Pancreas (tissue), 10 donors: ENCODE results near the gene INPP5E. TPM values are rescaled to one million over a fixed set of nuclear protein-coding genes. Genes with fewer than 3 reads are reported as not detected.

Source experiments
- ATAC-seq, 4 donors: fragments of 200-7000 bp; cut with Tn5 transposase; one replicate each; pipeline versions ENCODE4 v1.8.0 to v1.9.1; 2020; ENCODE audit warnings: mild to moderate bottlenecking in 4 of 4, moderate library complexity in 4 of 4
- DNase-seq, 6 donors: peaks; one replicate each; pipeline ENCODE4 v3.0.0-alpha.2; 2020
- FAIRE-seq: peaks from 2 replicates; lab custom pipeline; 2012; peaks lifted over from hg19 to GRCh38; lab: Jason Lieb, UNC
- H3K27ac ChIP-seq, 4 donors: fragments of 200-600 bp; sonication (generic); 1 replicate in 3 of 4; 2 replicates in 1 of 4; pipeline versions ENCODE4 v1.5.0 to v1.8.0; 2020
- H3K27me3 ChIP-seq, 4 donors: fragments of 200-600 bp; one replicate each; pipeline ENCODE4 v1.8.0; 2021
- H3K36me3 ChIP-seq, 3 donors: fragments of 200-600 bp; sonication (generic) in 1 of 3; one replicate each; pipeline versions ENCODE4 v1.5.0 to v1.8.0; 2020 to 2021
- H3K4me1 ChIP-seq, 3 donors: fragments of 200-600 bp; one replicate each; pipeline ENCODE4 v1.8.0; 2021
- H3K4me3 ChIP-seq, 4 donors: fragments of 200-600 bp; sonication (generic) in 2 of 4; one replicate each; pipeline versions ENCODE4 v1.5.0 to v1.8.0; 2020 to 2021
- H3K9me3 ChIP-seq, 4 donors: fragments of 200-600 bp; one replicate each; pipeline ENCODE4 v1.8.0; 2021
- WGBS, 2 donors: extraction: QIAGEN DNeasy Blood & Tissue Kit; methylation state at CpG; one replicate each; pipeline ENCODE4 v1.1.7; 2013; 5-methylcytosine and 5-hydroxymethylcytosine counted together
- intact Hi-C, 3 donors: fragments of 100-400 bp; cut with DNase I; formaldehyde crosslinking; loops; one replicate each; pipeline versions ENCODE4 v1.11.1 to v1.14.2; 2022
- polyA plus RNA-seq, 2 donors: library from polyadenylated mRNA; stranded (reverse); fragments of 200-250 nt; gene quantifications; one replicate each; pipeline ENCODE4 v1.2.3, GENCODE V29; 2013
- total RNA-seq, 6 donors: library from RNA; stranded (reverse); fragmentation: NEBNext Ultra II Directional in 4 of 6; extraction: Animal tissue kit (Norgen Biotek cat#: 25700) in 4 of 6; gene quantifications; one replicate each; pipeline versions ENCODE4 v1.2.1 to v1.2.4, GENCODE V29; 2021 to 2023
- TF ChIP-seq, protein P1 (sequence below), 4 donors: fragments of 200-600 bp; sonication (generic) in 3 of 4; IDR thresholded peaks; one replicate each; pipeline versions ENCODE4 v1.5.0 to v1.8.0; 2021; ENCODE audit warnings: antibody characterized with exemption in 4 of 4
- donor health status: healthy with polysubstance abuse.
- donor health status: DM: no; HTN: no; CAD: no; lungs with moderate emphysema.
- donor health status: DM: no; HTN: no; CAD: no.
- donor health status: control.
- donor health status: control.
- donor health status: Bipolar disorder and iron deficiency.
- donor health status: DM: yes; HTN: yes; CAD: no.
- donor health status: DM: no; HTN: no; CAD: no.
- donor health status: DM: no; HTN: no; CAD: no.
- donor health status: DM: yes; HTN: yes; CAD: no.

Gene INPP5E
- total and polyA plus RNA-seq, 8 donors: 3.8 to 14.9 (median 5.7) TPM

DNA sequence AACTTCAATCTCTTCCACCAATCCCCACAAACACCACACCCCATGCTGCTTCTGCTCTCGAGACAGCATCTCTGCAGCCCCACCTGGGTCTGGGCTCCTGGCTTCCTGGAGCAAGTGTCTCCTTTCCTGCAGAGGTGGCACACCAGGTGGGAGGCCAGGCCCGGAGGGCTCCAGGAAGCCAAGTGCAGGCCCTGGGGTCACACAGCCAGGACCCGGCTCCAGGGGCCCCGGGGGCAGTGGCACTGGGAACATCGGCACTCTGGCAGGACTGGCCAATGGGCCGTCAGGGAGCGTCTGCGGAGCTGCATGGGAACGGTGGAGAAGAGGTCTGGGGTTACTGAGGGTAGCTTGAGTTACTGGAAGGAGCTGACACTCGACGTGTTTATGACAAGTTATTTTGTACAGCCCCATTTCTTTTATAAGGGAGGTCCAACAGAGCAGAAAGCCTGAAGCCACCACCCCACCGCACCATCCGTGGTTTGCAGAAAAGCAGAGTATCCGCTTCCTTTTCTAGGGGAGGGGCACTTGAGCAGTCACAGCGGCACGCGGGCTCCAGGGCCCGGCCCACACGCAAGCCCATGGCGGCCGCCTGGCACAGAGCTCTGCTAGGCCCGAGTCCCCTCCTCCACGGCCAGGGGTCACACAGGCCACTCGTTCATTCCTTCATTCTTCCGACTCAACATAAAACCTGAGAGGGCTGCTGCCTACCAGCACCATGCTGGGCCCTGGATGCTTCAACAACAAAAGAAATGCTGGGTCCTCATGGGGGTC is 14.6 kb upstream of the INPP5E start:
- no peaks in the 10 kb centered on the region for H3K9me3 ChIP-seq
- DNase-seq: no peak
- no peak overlapping the region for H3K27ac ChIP-seq
- H3K36me3 ChIP-seq: peaks cover 3 to 86% (median 48%) of the 10 kb centered on the region in 3 donors
- FAIRE-seq: no peak
- TF ChIP-seq, protein P1, sequence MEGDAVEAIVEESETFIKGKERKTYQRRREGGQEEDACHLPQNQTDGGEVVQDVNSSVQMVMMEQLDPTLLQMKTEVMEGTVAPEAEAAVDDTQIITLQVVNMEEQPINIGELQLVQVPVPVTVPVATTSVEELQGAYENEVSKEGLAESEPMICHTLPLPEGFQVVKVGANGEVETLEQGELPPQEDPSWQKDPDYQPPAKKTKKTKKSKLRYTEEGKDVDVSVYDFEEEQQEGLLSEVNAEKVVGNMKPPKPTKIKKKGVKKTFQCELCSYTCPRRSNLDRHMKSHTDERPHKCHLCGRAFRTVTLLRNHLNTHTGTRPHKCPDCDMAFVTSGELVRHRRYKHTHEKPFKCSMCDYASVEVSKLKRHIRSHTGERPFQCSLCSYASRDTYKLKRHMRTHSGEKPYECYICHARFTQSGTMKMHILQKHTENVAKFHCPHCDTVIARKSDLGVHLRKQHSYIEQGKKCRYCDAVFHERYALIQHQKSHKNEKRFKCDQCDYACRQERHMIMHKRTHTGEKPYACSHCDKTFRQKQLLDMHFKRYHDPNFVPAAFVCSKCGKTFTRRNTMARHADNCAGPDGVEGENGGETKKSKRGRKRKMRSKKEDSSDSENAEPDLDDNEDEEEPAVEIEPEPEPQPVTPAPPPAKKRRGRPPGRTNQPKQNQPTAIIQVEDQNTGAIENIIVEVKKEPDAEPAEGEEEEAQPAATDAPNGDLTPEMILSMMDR (IDR thresholded peaks at IDR 0.05): no peak
- intact Hi-C loops: no loop called here
- 90 to 91% methylated on average over 25 of the region's 25 CpGs for WGBS, 2 donors
- no peaks in the 10 kb centered on the region for H3K4me1 ChIP-seq
- H3K27me3 ChIP-seq: no peaks in the 10 kb centered on the region
- peak in 1 of 4 donors; percentile 16 for ATAC-seq
- no peak overlapping the region for H3K4me3 ChIP-seq

DNA sequence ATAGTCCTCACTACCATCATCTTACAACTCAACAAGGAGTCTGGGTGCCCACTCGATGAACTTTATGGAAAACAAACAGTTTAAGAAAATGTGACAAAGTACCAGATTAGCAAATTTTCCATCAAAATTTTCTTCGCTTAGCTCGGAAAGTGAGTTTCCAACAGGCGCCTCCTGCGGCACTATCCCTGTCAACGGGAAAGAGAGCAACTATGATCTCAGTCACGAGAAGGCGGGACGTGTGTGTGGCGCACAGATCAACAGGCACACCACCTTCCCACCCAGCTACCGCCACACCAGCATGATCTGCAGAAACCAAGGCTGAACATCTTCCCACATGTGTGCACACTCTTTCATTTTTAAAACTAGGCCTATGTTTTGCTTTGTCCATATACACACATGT is 13.7 kb upstream of the INPP5E start:
- intact Hi-C loops: no loop called here
- ATAC-seq (no peak), FAIRE-seq (no peak), DNase-seq (no peak)
- Histone ChIP-seq H3K36me3 (peaks cover 0 to 84% (median 46%) of the 10 kb centered on the region in 3 donors), H3K4me1 (no peaks in the 10 kb centered on the region), H3K9me3 (no peaks in the 10 kb centered on the region), H3K4me3 (no peak overlapping the region), H3K27ac (no peak overlapping the region), H3K27me3 (no peaks in the 10 kb centered on the region)
- TF ChIP-seq, protein P1 (IDR thresholded peaks at IDR 0.05): no peak
- 91 to 94% methylated on average over 11 of the region's 11 CpGs for WGBS, 2 donors

DNA sequence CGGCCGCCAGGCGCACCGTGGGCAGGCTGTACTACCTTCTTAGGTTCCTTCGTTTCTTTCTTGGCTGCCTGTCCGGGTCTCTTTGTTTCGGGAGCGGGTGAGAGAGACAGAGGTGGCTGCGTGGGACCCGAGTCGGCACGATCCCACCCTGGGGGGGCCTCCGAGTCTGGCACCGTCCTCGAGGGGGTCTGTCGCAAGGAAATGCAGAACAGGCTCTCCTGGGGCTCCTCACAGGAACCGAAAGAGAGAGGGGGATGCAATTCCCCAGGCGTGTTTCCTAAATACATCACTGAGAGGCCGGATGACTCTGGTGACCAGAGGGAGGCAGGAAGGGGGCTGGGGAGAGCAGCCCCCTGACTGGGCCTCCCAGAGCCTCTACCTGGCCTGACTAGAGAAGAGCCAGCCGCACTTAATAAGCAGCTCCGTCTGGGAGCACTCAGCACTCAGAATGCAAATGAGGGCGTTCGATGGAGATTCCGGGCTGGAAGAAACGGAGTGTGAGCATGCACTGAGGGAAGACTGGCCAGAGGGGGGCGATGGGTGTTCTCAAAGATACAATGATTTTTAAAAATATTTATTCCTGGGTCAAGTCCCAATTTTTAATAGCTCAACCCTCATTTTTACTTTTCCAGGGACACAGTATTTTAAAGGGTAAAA is 11.7 kb upstream of the INPP5E start:
- WGBS, 2 donors: 89 to 91% methylated on average over 26 of the region's 26 CpGs
- FAIRE-seq (no peak), DNase-seq (no peak), ATAC-seq (no peak)
- Histone ChIP-seq H3K36me3 (peaks cover 0 to 82% (median 52%) of the 10 kb centered on the region in 3 donors), H3K27me3 (no peaks in the 10 kb centered on the region), H3K27ac (no peak overlapping the region), H3K4me1 (no peaks in the 10 kb centered on the region), H3K9me3 (no peaks in the 10 kb centered on the region), H3K4me3 (no peak overlapping the region)
- TF ChIP-seq, protein P1 (IDR thresholded peaks at IDR 0.05): no peak
- intact Hi-C loops: no loop called here

DNA sequence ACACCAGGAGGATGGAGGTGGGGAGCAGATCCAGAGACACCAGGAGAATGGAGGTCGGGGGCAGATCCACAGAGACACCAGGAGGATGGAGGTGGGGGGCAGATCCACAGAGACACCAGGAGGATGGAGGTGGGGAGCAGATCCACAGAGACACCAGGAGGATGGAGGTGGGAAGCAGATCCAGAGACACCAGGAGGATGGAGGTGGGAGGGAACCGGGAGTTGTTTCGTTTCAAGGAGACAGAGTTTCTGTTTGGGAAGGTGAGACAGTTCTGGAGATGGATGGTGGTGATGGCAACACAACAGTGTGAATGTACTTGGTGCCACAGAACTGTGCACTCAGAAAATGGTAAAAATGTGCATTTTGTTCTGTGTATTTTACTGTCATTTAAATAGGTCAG is 9.0 kb upstream of the INPP5E start:
- TF ChIP-seq, protein P1 (IDR thresholded peaks at IDR 0.05): no peak
- Histone ChIP-seq H3K4me1 (no peaks in the 10 kb centered on the region), H3K9me3 (no peaks in the 10 kb centered on the region), H3K36me3 (peaks cover 3 to 82% (median 43%) of the 10 kb centered on the region in 3 donors), H3K27ac (no peak overlapping the region), H3K4me3 (no peak overlapping the region), H3K27me3 (no peaks in the 10 kb centered on the region)
- DNase-seq (no peak), FAIRE-seq (no peak), ATAC-seq (no peak)
- WGBS, 2 donors: 79 to 89% methylated on average over 3 of the region's 3 CpGs
- intact Hi-C loops: no loop called here
